B cell (primary cell): Measurements from ENCODE around the gene METTL8. TPM values are rescaled to one million over a fixed set of nuclear protein-coding genes. Genes with fewer than 3 reads are reported as not detected.

ENCODE experiments used
- ATAC-seq: fragments of 200-7000 bp; cut with Tn5 transposase; one replicate; pipeline ENCODE4 v1.10.0; 2021; ENCODE audit warnings: low read depth, mild to moderate bottlenecking, moderate number of reproducible peaks, moderate library complexity
- CTCF ChIA-PET: fragments of 350-600 bp; sonication (Branson Sonifier 250); formaldehyde crosslinking; loops from one replicate; lab custom pipeline; 2021; ENCODE audit warnings: antibody characterized with exemption, inconsistent platforms; lab: Charles Lee
- POLR2A ChIA-PET: fragments of 350-600 bp; sonication (Branson Sonifier 250); formaldehyde crosslinking; loops from one replicate; lab custom pipeline; 2021; ENCODE audit warnings: antibody characterized with exemption; lab: Charles Lee
- DNase-seq: peaks from one replicate; pipeline ENCODE4 v3.0.0; 2013
- H2AFZ ChIP-seq: 2 replicates; pipeline ENCODE4 v1.6.1; 2012; ENCODE audit warnings: mild to moderate bottlenecking, low read depth, low read length; ENCODE audit not compliant: insufficient read depth, poor library complexity, severe bottlenecking
- H3K27ac ChIP-seq, 2 donors: 1 replicate in 1 of 2; 2 replicates in 1 of 2; pipeline ENCODE4 v1.5.1; 2012 to 2013; ENCODE audit warnings: low read length in 2 of 2, mild to moderate bottlenecking in 2 of 2, moderate library complexity in 1 of 2
- H3K27me3 ChIP-seq, 4 experiments: fragments of 200-600 bp in 1 of 4; sonication (generic) in 1 of 4; replicated peaks in 1 of 4; 1 replicate in 2 of 4; 2 replicates in 2 of 4; pipeline versions ENCODE4 v1.6.1 to v1.7.0; 2013 to 2016; ENCODE audit warnings: low read length in 3 of 4, mild to moderate bottlenecking in 2 of 4, mixed read lengths in 1 of 4, moderate library complexity in 1 of 4; ENCODE audit not compliant: insufficient read depth in 4 of 4, control insufficient read depth in 3 of 4; ENCODE audit errors: control extremely low read depth in 1 of 4
- H3K36me3 ChIP-seq, 2 experiments: replicated peaks in 1 of 2; 1 replicate in 1 of 2; 2 replicates in 1 of 2; pipeline versions ENCODE4 v1.6.1 to v1.7.1; 2013; ENCODE audit warnings: low read length in 1 of 2; ENCODE audit not compliant: insufficient read depth in 2 of 2, control insufficient read depth in 1 of 2; ENCODE audit errors: control extremely low read depth in 1 of 2, extremely low read depth in 1 of 2
- H3K4me1 ChIP-seq, 2 donors: fragments of 200-600 bp in 1 of 2; sonication (generic) in 1 of 2; 1 replicate in 1 of 2; 2 replicates in 1 of 2; pipeline versions ENCODE4 v1.5.1 to v1.6.1; 2013 to 2017; ENCODE audit warnings: low read length in 2 of 2; ENCODE audit not compliant: control insufficient read depth in 2 of 2, insufficient read depth in 2 of 2
- H3K4me2 ChIP-seq: replicated peaks from 2 replicates; pipeline ENCODE3; 2012; ENCODE audit warnings: mild to moderate bottlenecking, low read depth, low read length; ENCODE audit not compliant: poor library complexity, severe bottlenecking
- H3K4me3 ChIP-seq, 5 experiments: fragments of 200-600 bp in 1 of 5; sonication (generic) in 1 of 5; 1 replicate in 3 of 5; 2 replicates in 2 of 5; pipeline versions ENCODE4 v1.5.1 to v1.7.0; 2011 to 2016; ENCODE audit warnings: low read length in 4 of 5, mild to moderate bottlenecking in 4 of 5, low read depth in 2 of 5, control low read depth in 1 of 5, moderate library complexity in 1 of 5; ENCODE audit not compliant: insufficient read depth in 1 of 5; ENCODE audit errors: control extremely low read depth in 1 of 5, extremely low read depth in 1 of 5
- H3K79me2 ChIP-seq: fragments of 200-600 bp; sonication (generic); one replicate; pipeline ENCODE4 v1.6.0; 2016; ENCODE audit warnings: low read length; ENCODE audit not compliant: control insufficient read depth, insufficient read depth
- H3K9ac ChIP-seq: fragments of 200-600 bp; sonication (generic); 2 replicates; pipeline ENCODE4 v1.6.1; 2017; ENCODE audit warnings: mild to moderate bottlenecking, low read length, moderate library complexity
- H3K9me3 ChIP-seq, 3 donors: one replicate each; pipeline versions ENCODE4 v1.6.1 to v1.7.1; 2013; ENCODE audit warnings: low read length in 2 of 3; ENCODE audit not compliant: control insufficient read depth in 2 of 3, insufficient read depth in 1 of 3; ENCODE audit errors: control extremely low read depth in 1 of 3
- H4K20me1 ChIP-seq: 2 replicates; pipeline ENCODE4 v1.6.0; 2012; ENCODE audit warnings: mild to moderate bottlenecking, low read length; ENCODE audit not compliant: insufficient read depth, control insufficient read depth, poor library complexity, severe bottlenecking
- H3K27ac Mint-ChIP-seq: one replicate; pipeline ENCODE4 v1.8.0; 2021; ENCODE audit warnings: mixed read lengths
- H3K27me3 Mint-ChIP-seq: one replicate; pipeline ENCODE4 v1.8.0; 2021; ENCODE audit warnings: mixed read lengths
- H3K4me1 Mint-ChIP-seq: one replicate; pipeline ENCODE4 v1.8.0; 2021; ENCODE audit warnings: mixed read lengths
- H3K4me3 Mint-ChIP-seq: one replicate; pipeline ENCODE4 v1.8.0; 2021; ENCODE audit warnings: mixed read lengths
- H3K9me3 Mint-ChIP-seq: one replicate; pipeline ENCODE4 v1.8.0; 2022; ENCODE audit warnings: mixed read lengths; ENCODE audit not compliant: insufficient read depth
- EZH2 ChIP-seq: IDR thresholded peaks from 2 replicates; pipeline ENCODE4 v1.6.1; 2012; ENCODE audit warnings: borderline replicate concordance, low read depth, mild to moderate bottlenecking, moderate library complexity, low read length; ENCODE audit not compliant: insufficient read depth, poor library complexity, severe bottlenecking
- WGBS: methylation state at CpG from one replicate; pipeline ENCODE4 v1.1.5; 2013; ENCODE audit warnings: missing lambda C conversion rate; ENCODE audit not compliant: insufficient coverage; 5-methylcytosine and 5-hydroxymethylcytosine counted together
- intact Hi-C: fragments of 100-400 bp; cut with micrococcal nuclease; formaldehyde crosslinking; loops from one replicate; pipeline ENCODE4 v1.10.0; 2022
- polyA plus RNA-seq: library from polyadenylated mRNA; depleted of rRNA; stranded (reverse); fragments of >200 nt; gene quantifications from 2 replicates; pipeline ENCODE4 v1.2.3, GENCODE V29; 2012
- total RNA-seq, 2 donors: library from RNA; stranded (reverse); fragments of 120-200 nt in 1 of 2; gene quantifications; 1 replicate in 1 of 2; 2 replicates in 1 of 2; pipeline versions ENCODE4 v1.2.3 to v1.2.4, GENCODE V29; 2013 to 2022
- TF ChIP-seq, protein P1 (sequence below): fragments of 200-600 bp; IDR thresholded peaks from one replicate; pipeline ENCODE4 v1.8.0; 2022; ENCODE audit warnings: antibody characterized with exemption, mild to moderate bottlenecking

Gene METTL8
- total and polyA plus RNA-seq, 2 donors (not counting 1 experiment from before 2014, with no cell fraction given): 20.8 to 57.8 TPM

DNA sequence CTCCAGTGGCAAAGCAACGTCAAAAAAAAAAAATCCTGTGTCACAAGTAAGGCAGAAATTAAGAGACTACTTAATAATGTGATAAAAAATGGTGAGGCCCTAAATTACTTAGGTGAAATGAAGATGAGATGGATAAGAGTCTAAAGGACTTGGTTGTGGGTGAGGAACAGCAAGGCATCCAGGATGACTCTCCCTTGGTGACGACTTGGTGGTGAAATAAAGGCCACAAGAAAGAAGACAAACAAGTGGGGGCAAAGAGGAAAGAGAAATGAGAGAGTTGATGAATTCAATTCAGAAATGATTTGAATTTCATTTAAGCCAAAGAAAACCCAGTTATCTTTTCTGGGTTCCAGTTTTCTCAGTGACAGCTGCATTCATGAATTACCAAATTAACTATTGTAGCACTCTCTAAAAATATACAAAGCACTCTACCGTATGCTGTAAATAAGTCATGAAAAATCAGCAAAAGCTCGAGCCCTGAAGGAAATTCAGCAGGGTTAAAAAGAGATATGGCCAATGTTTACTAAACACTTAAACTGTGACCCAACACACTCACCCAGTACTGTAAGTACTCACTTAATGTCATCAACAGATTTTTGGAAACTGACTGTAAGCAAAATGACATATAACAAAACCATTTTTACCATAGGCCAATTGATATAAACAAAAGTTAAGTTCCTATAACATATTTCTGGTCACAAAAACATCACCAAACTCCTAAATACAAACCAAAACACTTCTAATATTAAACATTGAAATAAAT lies 1.4 kb downstream of the METTL8 start:
- Mint-ChIP-seq H3K4me1 (peaks cover 24% of the 10 kb centered on the region), H3K4me3 (peak overlapping the region; percentile 91), H3K9me3 (peaks cover 4% of the 10 kb centered on the region), H3K27me3 (no peaks in the 10 kb centered on the region), H3K27ac (peak overlapping the region; percentile 96)
- Histone ChIP-seq H3K79me2 (peaks cover 48% of the 10 kb centered on the region), H3K9ac (no peak overlapping the region), H3K27me3 (no peaks in the 10 kb centered on the region), H3K4me2 (peak overlapping the region; percentile 91), H4K20me1 (no peaks in the 10 kb centered on the region), H3K4me1 (peaks cover 7 to 10% of the 10 kb centered on the region in 2 donors), H3K9me3 (peaks cover 1 to 17% (median 11%) of the 10 kb centered on the region in 3 donors), H3K4me3 (no peak overlapping the region), H2AFZ (peak overlapping the region; percentile 98), H3K27ac (no peak overlapping the region), H3K36me3 (peaks cover 4 to 6% of the 10 kb centered on the region in 2 experiments)
- TF ChIP-seq, protein P1, sequence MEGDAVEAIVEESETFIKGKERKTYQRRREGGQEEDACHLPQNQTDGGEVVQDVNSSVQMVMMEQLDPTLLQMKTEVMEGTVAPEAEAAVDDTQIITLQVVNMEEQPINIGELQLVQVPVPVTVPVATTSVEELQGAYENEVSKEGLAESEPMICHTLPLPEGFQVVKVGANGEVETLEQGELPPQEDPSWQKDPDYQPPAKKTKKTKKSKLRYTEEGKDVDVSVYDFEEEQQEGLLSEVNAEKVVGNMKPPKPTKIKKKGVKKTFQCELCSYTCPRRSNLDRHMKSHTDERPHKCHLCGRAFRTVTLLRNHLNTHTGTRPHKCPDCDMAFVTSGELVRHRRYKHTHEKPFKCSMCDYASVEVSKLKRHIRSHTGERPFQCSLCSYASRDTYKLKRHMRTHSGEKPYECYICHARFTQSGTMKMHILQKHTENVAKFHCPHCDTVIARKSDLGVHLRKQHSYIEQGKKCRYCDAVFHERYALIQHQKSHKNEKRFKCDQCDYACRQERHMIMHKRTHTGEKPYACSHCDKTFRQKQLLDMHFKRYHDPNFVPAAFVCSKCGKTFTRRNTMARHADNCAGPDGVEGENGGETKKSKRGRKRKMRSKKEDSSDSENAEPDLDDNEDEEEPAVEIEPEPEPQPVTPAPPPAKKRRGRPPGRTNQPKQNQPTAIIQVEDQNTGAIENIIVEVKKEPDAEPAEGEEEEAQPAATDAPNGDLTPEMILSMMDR: no peak
- no peak for TF ChIP-seq EZH2
- POLR2A ChIA-PET: no interaction called here
- 83% methylated on average over 3 of the region's 4 CpGs for WGBS
- DNase-seq (no peak), ATAC-seq (no peak)
- CTCF ChIA-PET: interaction anchor here (0.5 to 2.1 kb wide), 8 partner anchors 16 to 503 kb away, joined by 3 to 17 read pairs (median 3); partner anchors contain the start of genes GORASP2 and TLK1
- intact Hi-C loops: loop anchor here (5.0 to 10.0 kb wide), 2 partner anchors 110 to 1858 kb away; partner anchors contain the start of gene FASTKD1

DNA sequence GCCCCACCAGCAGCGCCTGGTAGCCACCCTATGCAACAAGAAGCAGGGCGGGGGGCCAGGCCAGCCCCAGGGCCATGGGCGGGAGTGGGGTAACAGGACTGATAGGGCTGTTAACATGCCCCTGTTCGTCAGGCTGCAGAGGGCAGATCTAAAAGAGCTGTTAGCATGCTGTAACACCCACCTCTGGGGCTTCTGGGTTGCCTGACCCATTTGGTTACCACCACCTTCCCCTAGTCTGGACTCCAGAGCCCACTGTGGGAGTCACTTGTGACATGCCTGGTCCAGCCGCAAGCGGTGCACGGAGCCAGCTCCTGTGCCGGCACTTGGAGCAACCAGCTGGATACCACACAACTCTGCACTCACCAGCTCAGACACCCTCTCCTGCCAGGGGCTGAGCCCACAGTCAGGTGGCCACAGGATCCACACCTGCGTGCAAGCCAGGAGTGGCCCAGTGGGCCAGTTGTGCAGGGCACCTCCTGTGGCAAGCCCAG lies 2.1 kb downstream of the METTL8 start:
- WGBS: 100% methylated on average over 9 of the region's 9 CpGs
- Histone ChIP-seq H3K4me2 (no peak overlapping the region), H3K79me2 (peaks cover 48% of the 10 kb centered on the region), H4K20me1 (no peaks in the 10 kb centered on the region), H3K36me3 (peaks cover 0 to 2% of the 10 kb centered on the region in 2 experiments), H3K4me3 (no peak overlapping the region), H3K9ac (no peak overlapping the region), H3K4me1 (peaks cover 7 to 10% of the 10 kb centered on the region in 2 donors), H3K9me3 (peaks cover 4 to 17% (median 11%) of the 10 kb centered on the region in 3 donors), H3K27me3 (no peaks in the 10 kb centered on the region), H3K27ac (no peak overlapping the region), H2AFZ (no peak overlapping the region)
- intact Hi-C loops: loop anchor here (5.0 to 10.0 kb wide), 2 partner anchors 109 to 1857 kb away; partner anchors contain the start of gene FASTKD1
- Mint-ChIP-seq H3K4me3 (no peak overlapping the region), H3K9me3 (peaks cover 4% of the 10 kb centered on the region), H3K27ac (no peak overlapping the region), H3K27me3 (no peaks in the 10 kb centered on the region), H3K4me1 (peaks cover 24% of the 10 kb centered on the region)
- no peak for TF ChIP-seq EZH2
- TF ChIP-seq, protein P1: no peak
- no peak for DNase-seq
- no peak for ATAC-seq
- CTCF ChIA-PET: interaction anchor here (0.5 to 1.6 kb wide), 10 partner anchors 11 to 503 kb away, joined by 3 to 8 read pairs (median 3); partner anchors contain the start of genes GORASP2 and TLK1
- POLR2A ChIA-PET: no interaction called here
